HL-60 (cell line): ENCODE results near the gene DGCR8.

Experiments
- POLR2AphosphoS5 ChIP-seq: IDR thresholded peaks from 2 replicates; pipeline ENCODE4 v1.6.1; 2012; ENCODE audit warnings: low read depth
- TF ChIP-seq, protein P1 (sequence below): IDR thresholded peaks from one replicate; pipeline ENCODE4 v1.5.1; 2011; ENCODE audit warnings: low read length, control low read depth, inconsistent platforms; ENCODE audit not compliant: insufficient read depth
- TF ChIP-seq, protein P2 (sequence below): IDR thresholded peaks from 2 replicates; pipeline ENCODE4 v1.6.1; 2012; ENCODE audit warnings: low read depth; ENCODE audit not compliant: insufficient replicate concordance

DNA sequence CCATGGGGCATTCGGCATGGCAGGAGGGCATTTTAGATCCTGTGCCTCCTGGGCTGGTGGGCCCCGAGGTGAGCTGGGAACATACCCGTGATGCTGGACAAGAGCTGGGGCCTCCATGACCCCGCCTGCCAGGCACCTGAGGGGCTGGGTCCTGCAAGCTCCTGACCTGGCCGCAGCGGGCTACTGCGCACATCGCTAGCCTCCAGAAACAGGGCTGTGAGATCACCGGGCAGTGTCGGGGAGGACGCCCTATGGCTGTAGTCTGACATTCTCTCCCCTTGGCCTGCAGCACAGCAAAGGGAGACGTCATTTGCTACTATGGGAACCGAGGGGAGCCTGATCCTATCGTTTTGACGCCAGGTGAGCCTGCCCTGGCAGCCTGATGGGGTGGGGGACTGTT lies 24.4 kb upstream of the DGCR8 start:
- TF ChIP-seq, protein P1, sequence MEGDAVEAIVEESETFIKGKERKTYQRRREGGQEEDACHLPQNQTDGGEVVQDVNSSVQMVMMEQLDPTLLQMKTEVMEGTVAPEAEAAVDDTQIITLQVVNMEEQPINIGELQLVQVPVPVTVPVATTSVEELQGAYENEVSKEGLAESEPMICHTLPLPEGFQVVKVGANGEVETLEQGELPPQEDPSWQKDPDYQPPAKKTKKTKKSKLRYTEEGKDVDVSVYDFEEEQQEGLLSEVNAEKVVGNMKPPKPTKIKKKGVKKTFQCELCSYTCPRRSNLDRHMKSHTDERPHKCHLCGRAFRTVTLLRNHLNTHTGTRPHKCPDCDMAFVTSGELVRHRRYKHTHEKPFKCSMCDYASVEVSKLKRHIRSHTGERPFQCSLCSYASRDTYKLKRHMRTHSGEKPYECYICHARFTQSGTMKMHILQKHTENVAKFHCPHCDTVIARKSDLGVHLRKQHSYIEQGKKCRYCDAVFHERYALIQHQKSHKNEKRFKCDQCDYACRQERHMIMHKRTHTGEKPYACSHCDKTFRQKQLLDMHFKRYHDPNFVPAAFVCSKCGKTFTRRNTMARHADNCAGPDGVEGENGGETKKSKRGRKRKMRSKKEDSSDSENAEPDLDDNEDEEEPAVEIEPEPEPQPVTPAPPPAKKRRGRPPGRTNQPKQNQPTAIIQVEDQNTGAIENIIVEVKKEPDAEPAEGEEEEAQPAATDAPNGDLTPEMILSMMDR, result no peak
- TF ChIP-seq POLR2AphosphoS5, result no peak
- TF ChIP-seq, protein P2, sequence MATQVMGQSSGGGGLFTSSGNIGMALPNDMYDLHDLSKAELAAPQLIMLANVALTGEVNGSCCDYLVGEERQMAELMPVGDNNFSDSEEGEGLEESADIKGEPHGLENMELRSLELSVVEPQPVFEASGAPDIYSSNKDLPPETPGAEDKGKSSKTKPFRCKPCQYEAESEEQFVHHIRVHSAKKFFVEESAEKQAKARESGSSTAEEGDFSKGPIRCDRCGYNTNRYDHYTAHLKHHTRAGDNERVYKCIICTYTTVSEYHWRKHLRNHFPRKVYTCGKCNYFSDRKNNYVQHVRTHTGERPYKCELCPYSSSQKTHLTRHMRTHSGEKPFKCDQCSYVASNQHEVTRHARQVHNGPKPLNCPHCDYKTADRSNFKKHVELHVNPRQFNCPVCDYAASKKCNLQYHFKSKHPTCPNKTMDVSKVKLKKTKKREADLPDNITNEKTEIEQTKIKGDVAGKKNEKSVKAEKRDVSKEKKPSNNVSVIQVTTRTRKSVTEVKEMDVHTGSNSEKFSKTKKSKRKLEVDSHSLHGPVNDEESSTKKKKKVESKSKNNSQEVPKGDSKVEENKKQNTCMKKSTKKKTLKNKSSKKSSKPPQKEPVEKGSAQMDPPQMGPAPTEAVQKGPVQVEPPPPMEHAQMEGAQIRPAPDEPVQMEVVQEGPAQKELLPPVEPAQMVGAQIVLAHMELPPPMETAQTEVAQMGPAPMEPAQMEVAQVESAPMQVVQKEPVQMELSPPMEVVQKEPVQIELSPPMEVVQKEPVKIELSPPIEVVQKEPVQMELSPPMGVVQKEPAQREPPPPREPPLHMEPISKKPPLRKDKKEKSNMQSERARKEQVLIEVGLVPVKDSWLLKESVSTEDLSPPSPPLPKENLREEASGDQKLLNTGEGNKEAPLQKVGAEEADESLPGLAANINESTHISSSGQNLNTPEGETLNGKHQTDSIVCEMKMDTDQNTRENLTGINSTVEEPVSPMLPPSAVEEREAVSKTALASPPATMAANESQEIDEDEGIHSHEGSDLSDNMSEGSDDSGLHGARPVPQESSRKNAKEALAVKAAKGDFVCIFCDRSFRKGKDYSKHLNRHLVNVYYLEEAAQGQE, result no peak
